ENCODE measurements around the gene ZBTB16.

The ZBTB16 gene

DNA sequence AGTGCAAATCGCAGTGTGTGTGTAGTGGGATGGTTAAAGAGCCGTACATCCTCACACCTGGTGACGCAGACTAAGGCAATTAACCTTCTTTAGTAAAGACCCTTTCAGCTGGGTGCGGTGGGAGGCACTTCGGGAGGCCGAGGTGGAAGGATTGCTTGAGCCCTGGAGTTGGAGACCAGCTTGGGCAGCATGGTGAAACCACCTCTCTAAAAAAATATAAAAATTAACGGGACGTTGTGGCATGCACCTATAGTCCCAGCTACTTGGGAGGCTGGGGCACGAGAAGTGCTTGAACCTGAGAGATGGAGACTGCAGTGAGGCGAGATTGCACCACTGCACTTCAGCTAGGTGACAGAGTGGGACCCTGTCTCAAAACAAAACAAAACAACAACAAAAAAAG is 31.5 kb downstream of the ZBTB16 start:
- H3K27me3 ChIP-seq (ENCODE audit: control insufficient read depth, insufficient read depth, low read length), result no peaks in the 10 kb centered on the region
- H3K27ac ChIP-seq, result no peak overlapping the region
- H3K9ac ChIP-seq, result no peak overlapping the region
- no peak overlapping the region for H3K4me3 ChIP-seq (ENCODE audit: low read depth, low read length)
- H3K36me3 ChIP-seq (ENCODE audit: control insufficient read depth, insufficient read depth, low read length), result no peaks in the 10 kb centered on the region
- TF ChIP-seq, protein P1, sequence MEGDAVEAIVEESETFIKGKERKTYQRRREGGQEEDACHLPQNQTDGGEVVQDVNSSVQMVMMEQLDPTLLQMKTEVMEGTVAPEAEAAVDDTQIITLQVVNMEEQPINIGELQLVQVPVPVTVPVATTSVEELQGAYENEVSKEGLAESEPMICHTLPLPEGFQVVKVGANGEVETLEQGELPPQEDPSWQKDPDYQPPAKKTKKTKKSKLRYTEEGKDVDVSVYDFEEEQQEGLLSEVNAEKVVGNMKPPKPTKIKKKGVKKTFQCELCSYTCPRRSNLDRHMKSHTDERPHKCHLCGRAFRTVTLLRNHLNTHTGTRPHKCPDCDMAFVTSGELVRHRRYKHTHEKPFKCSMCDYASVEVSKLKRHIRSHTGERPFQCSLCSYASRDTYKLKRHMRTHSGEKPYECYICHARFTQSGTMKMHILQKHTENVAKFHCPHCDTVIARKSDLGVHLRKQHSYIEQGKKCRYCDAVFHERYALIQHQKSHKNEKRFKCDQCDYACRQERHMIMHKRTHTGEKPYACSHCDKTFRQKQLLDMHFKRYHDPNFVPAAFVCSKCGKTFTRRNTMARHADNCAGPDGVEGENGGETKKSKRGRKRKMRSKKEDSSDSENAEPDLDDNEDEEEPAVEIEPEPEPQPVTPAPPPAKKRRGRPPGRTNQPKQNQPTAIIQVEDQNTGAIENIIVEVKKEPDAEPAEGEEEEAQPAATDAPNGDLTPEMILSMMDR (IDR thresholded peaks at IDR 0.05), result no peak
- H3K79me2 ChIP-seq, result peaks cover 25% of the 10 kb centered on the region
- no peaks in the 10 kb centered on the region for H3K9me3 ChIP-seq (ENCODE audit: control insufficient read depth, low read length)
- no peak overlapping the region for H2AFZ ChIP-seq
- H3K4me2 ChIP-seq (ENCODE audit: low read length), result no peak overlapping the region
- peaks cover 16% of the 10 kb centered on the region for H3K4me1 ChIP-seq

DNA sequence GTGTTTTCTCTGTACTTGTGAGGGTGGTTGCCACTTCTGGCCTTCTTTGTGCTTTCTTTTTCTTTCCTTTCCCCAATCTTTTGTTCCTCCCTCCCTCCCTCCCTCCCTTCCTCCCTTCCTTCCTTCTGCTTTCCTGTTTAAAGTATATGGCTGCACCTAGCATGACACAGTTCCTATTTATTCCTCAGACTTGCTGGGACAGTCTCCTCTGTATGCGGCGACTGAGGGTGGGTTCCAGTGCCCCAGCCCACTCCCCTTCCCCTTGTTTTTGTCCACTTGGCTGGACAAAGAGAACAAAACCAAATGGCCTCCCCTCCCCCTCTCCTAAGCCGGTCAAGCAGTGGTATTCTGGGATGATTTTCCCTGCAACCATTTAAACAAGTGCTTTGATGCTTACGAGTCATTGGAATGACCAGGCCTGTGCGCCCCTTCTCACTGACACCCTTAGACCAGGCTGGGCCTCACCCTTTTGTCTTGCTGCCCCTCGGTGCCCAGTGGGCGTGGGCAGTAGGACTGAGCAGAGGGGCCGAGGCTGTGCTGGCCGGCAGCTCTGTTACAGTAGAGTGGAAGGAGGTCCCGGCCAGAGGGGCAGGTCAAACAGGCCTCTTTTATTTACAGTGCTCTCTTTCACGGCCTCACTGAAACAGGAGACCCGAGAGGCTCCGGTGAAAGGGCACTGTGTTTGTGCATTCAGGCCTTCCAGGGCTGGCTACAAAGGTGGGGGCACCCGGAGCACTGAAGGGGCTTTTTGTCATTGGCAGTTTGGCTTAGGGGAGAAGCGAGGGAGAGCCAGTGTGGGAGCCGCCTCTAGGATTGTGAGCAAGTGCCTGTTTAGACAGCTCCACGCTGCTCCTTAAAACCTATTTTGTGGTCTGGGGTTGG is 32.2 kb downstream of the ZBTB16 start:
- Histone ChIP-seq H3K9me3 (ENCODE audit: control insufficient read depth, low read length) (no peaks in the 10 kb centered on the region), H3K4me1 (peaks cover 20% of the 10 kb centered on the region), H3K4me2 (ENCODE audit: low read length) (no peak overlapping the region), H3K36me3 (ENCODE audit: control insufficient read depth, insufficient read depth, low read length) (no peaks in the 10 kb centered on the region), H3K4me3 (ENCODE audit: low read depth, low read length) (no peak overlapping the region), H3K79me2 (peaks cover 22% of the 10 kb centered on the region), H3K9ac (no peak overlapping the region), H3K27me3 (ENCODE audit: control insufficient read depth, insufficient read depth, low read length) (no peaks in the 10 kb centered on the region), H3K27ac (peak overlapping the region; percentile 51), H2AFZ (peak overlapping the region; percentile 50)
- TF ChIP-seq, protein P1 (IDR thresholded peaks at IDR 0.05), result no peak

DNA sequence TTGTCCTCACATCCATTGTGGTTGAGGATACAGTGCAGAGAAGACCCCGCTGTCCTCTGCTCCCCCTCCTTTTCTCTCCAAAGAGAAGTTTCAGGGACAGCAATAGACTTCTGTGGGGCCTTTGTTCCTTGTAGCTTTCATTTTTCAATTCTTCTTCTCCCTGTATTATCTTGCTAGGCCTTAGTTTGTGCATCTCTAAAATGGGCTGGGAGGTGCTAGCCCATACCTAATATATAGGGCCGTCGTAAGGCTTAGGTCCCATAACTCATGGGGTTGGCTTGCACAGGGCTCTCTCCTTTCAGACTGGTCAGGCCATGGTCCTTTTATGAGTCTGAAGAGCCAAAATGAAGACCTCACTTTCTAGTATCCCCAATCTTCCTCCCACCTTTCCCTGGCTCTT is 33.0 kb downstream of the ZBTB16 start:
- Histone ChIP-seq H3K4me3 (ENCODE audit: low read depth, low read length) (no peak overlapping the region), H3K4me2 (ENCODE audit: low read length) (no peak overlapping the region), H3K79me2 (peaks cover 25% of the 10 kb centered on the region), H3K36me3 (ENCODE audit: control insufficient read depth, insufficient read depth, low read length) (no peaks in the 10 kb centered on the region), H3K27ac (no peak overlapping the region), H3K9ac (no peak overlapping the region), H3K9me3 (ENCODE audit: control insufficient read depth, low read length) (no peaks in the 10 kb centered on the region), H3K4me1 (peaks cover 20% of the 10 kb centered on the region), H2AFZ (no peak overlapping the region), H3K27me3 (ENCODE audit: control insufficient read depth, insufficient read depth, low read length) (no peaks in the 10 kb centered on the region)
- TF ChIP-seq, protein P1 (IDR thresholded peaks at IDR 0.05), result no peak

DNA sequence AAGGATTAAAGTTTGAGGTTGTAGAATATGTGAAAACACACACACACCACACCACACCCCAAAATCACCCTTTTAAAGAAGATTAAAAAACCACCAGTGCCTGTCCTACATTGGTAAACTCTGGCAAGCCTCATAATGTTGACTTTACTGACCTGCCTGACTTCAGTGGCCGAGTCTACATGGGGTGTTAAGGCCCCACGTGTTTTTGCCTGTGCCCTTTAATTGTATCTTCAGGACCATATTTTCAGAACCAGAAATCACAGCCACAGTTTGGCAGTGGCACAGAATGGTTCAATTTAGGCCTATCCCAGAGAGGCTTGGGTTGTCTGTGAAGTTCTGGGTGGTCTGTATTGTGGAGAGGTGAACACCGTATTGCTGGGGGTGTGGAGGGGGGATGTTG is 33.4 kb downstream of the ZBTB16 start:
- no peaks in the 10 kb centered on the region for H3K27me3 ChIP-seq (ENCODE audit: control insufficient read depth, insufficient read depth, low read length)
- H3K36me3 ChIP-seq (ENCODE audit: control insufficient read depth, insufficient read depth, low read length), result no peaks in the 10 kb centered on the region
- H3K9me3 ChIP-seq (ENCODE audit: control insufficient read depth, low read length), result no peaks in the 10 kb centered on the region
- H2AFZ ChIP-seq, result no peak overlapping the region
- H3K9ac ChIP-seq, result no peak overlapping the region
- H3K27ac ChIP-seq, result no peak overlapping the region
- no peak overlapping the region for H3K4me2 ChIP-seq (ENCODE audit: low read length)
- no peak overlapping the region for H3K4me3 ChIP-seq (ENCODE audit: low read depth, low read length)
- TF ChIP-seq, protein P1 (IDR thresholded peaks at IDR 0.05), result no peak
- H3K4me1 ChIP-seq, result peaks cover 20% of the 10 kb centered on the region
- H3K79me2 ChIP-seq, result peaks cover 27% of the 10 kb centered on the region

DNA sequence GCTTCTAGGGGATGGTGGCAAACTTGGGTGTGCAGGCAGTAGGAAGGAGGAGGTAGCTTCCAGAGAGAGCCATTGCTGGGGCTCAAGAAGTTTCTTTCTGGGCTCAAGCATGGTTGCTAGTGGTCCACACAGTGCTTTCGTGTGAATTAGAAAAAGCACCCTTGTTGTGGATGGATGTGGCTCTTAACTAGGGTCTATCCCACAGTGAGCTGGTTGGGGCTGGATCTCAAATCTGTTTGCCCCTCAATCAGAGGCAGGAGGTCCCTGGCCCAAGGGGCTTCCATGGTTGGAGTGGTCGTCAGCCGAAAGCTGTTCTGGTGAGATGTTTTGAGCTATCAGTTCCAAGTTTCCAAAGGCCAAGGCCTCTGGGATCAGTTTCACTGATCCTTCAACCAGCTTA is 35.0 kb downstream of the ZBTB16 start:
- Histone ChIP-seq H3K36me3 (ENCODE audit: control insufficient read depth, insufficient read depth, low read length) (no peaks in the 10 kb centered on the region), H3K4me1 (peaks cover 13% of the 10 kb centered on the region), H3K9ac (no peak overlapping the region), H3K9me3 (ENCODE audit: control insufficient read depth, low read length) (no peaks in the 10 kb centered on the region), H3K27ac (no peak overlapping the region), H2AFZ (no peak overlapping the region), H3K27me3 (ENCODE audit: control insufficient read depth, insufficient read depth, low read length) (no peaks in the 10 kb centered on the region), H3K4me3 (ENCODE audit: low read depth, low read length) (no peak overlapping the region), H3K79me2 (peaks cover 31% of the 10 kb centered on the region), H3K4me2 (ENCODE audit: low read length) (no peak overlapping the region)
- TF ChIP-seq, protein P1 (IDR thresholded peaks at IDR 0.05), result no peak

Measured in parathyroid adenoma (tissue), 2 donors.